H1 (cell line): Measurements from ENCODE around the gene C14orf93. TPM values are rescaled to one million over a fixed set of nuclear protein-coding genes. Genes with fewer than 3 reads are reported as not detected.

Experiments used
- CTCF ChIA-PET: fragments of 300-600 bp; sonication (Branson Sonifier 250); formaldehyde crosslinking; loops from one replicate; lab custom pipeline; 2021; ENCODE audit not compliant: partially characterized antibody; lab: Charles Lee
- POLR2A ChIA-PET: fragments of 300-600 bp; sonication (Branson Sonifier 250); formaldehyde crosslinking; loops from one replicate; lab custom pipeline; 2021; ENCODE audit warnings: inconsistent platforms; ENCODE audit not compliant: partially characterized antibody; lab: Charles Lee
- DNase-seq, 2 experiments: peaks; one replicate each; pipeline versions ENCODE4 v3.0.0 to v3.0.0-alpha.2; 2010 to 2022; ENCODE audit warnings: low spot score in 2 of 2, low read depth in 1 of 2, mixed read lengths in 1 of 2
- FAIRE-seq: peaks from 2 replicates; lab custom pipeline; 2011; peaks lifted over from hg19 to GRCh38; lab: Jason Lieb, UNC
- H2AFZ ChIP-seq: 2 replicates; pipeline ENCODE4 v1.8.1; 2012; ENCODE audit warnings: low read length, inconsistent platforms
- H2AK5ac ChIP-seq: 2 replicates; pipeline ENCODE4 v1.6.1; 2013; ENCODE audit warnings: low read depth, low read length
- H2BK120ac ChIP-seq: replicated peaks from 2 replicates; pipeline ENCODE3; 2013; ENCODE audit warnings: low read depth, low read length, inconsistent platforms
- H2BK12ac ChIP-seq: 2 replicates; pipeline ENCODE4 v1.6.1; 2013; ENCODE audit warnings: low read depth, low read length
- H2BK15ac ChIP-seq: 2 replicates; pipeline ENCODE4 v1.6.1; 2013; ENCODE audit warnings: low read length
- H2BK20ac ChIP-seq: 2 replicates; pipeline ENCODE4 v1.6.1; 2013; ENCODE audit warnings: low read length
- H2BK5ac ChIP-seq: 2 replicates; pipeline ENCODE4 v1.6.1; 2013; ENCODE audit warnings: low read depth, low read length
- H3K14ac ChIP-seq: 2 replicates; pipeline ENCODE4 v1.6.1; 2013; ENCODE audit warnings: inconsistent platforms; ENCODE audit not compliant: insufficient read length
- H3K18ac ChIP-seq: 2 replicates; pipeline ENCODE4 v1.6.1; 2013; ENCODE audit warnings: low read length; ENCODE audit errors: extremely low read depth
- H3K23ac ChIP-seq: 2 replicates; pipeline ENCODE4 v1.6.1; 2013; ENCODE audit warnings: inconsistent platforms; ENCODE audit not compliant: insufficient read length
- H3K23me2 ChIP-seq: 2 replicates; pipeline ENCODE4 v1.6.1; 2013; ENCODE audit warnings: low read depth, low read length
- H3K27ac ChIP-seq: 2 replicates; pipeline ENCODE4 v1.6.1; 2011; ENCODE audit warnings: low read depth, low read length, inconsistent platforms
- H3K27me3 ChIP-seq, 4 experiments: replicated peaks in 1 of 4; 1 replicate in 1 of 4; 2 replicates in 3 of 4; pipeline versions ENCODE4 v1.6.1 to v1.8.1; 2011 to 2013; ENCODE audit warnings: low read length in 3 of 4, mild to moderate bottlenecking in 3 of 4, inconsistent platforms in 2 of 4, mixed read lengths in 2 of 4, moderate library complexity in 1 of 4; ENCODE audit not compliant: control insufficient read depth in 3 of 4, insufficient read depth in 3 of 4; ENCODE audit errors: extremely low read depth in 1 of 4
- H3K36me3 ChIP-seq, 4 experiments: 2 replicates each; pipeline versions ENCODE4 v1.6.1 to v1.8.1; 2011 to 2013; ENCODE audit warnings: mild to moderate bottlenecking in 4 of 4, low read length in 3 of 4, moderate library complexity in 2 of 4, control low read depth in 1 of 4, inconsistent platforms in 1 of 4; ENCODE audit not compliant: insufficient read depth in 4 of 4, control insufficient read depth in 2 of 4
- H3K4ac ChIP-seq: replicated peaks from 2 replicates; pipeline ENCODE3; 2013; ENCODE audit warnings: low read length, low read depth, mixed read lengths, inconsistent platforms; ENCODE audit not compliant: insufficient read length
- H3K4me1 ChIP-seq, 4 experiments: replicated peaks in 1 of 4; 1 replicate in 1 of 4; 2 replicates in 3 of 4; pipeline versions ENCODE4 v1.6.1 to v1.8.1; 2011 to 2013; ENCODE audit warnings: low read length in 3 of 4, inconsistent platforms in 2 of 4, mixed read lengths in 1 of 4; ENCODE audit not compliant: insufficient read depth in 4 of 4, control insufficient read depth in 3 of 4
- H3K4me2 ChIP-seq, 2 experiments: 2 replicates each; pipeline versions ENCODE4 v1.6.1 to v1.8.1; 2011 to 2013; ENCODE audit warnings: low read depth in 2 of 2, low read length in 2 of 2, control low read depth in 1 of 2, inconsistent platforms in 1 of 2, mild to moderate bottlenecking in 1 of 2; ENCODE audit not compliant: insufficient read depth in 1 of 2
- H3K4me3 ChIP-seq, 4 experiments: fragments of 200-600, 300-600 bp in 1 of 4; sonication (generic), shearing (Covaris generic), sonication (Bioruptor Twin) in 1 of 4; 2 replicates each; pipeline versions ENCODE4 v1.5.1 to v1.8.1; 2011 to 2016; ENCODE audit warnings: low read length in 4 of 4, low read depth in 3 of 4, control low read depth in 2 of 4, inconsistent platforms in 2 of 4, mild to moderate bottlenecking in 2 of 4, mixed read lengths in 1 of 4, moderate library complexity in 1 of 4; ENCODE audit not compliant: insufficient read depth in 2 of 4; ENCODE audit errors: extremely low read depth in 1 of 4
- H3K56ac ChIP-seq: replicated peaks from 2 replicates; pipeline ENCODE3; 2013; ENCODE audit warnings: low read depth, mild to moderate bottlenecking, mixed read lengths, low read length, inconsistent platforms; ENCODE audit not compliant: insufficient read length
- H3K79me1 ChIP-seq: 2 replicates; pipeline ENCODE4 v1.6.1; 2013; ENCODE audit warnings: low read depth, low read length, control low read depth
- H3K79me2 ChIP-seq, 2 experiments: 2 replicates each; pipeline versions ENCODE4 v1.6.1 to v1.8.1; 2012 to 2013; ENCODE audit warnings: low read length in 2 of 2, mild to moderate bottlenecking in 2 of 2, inconsistent platforms in 1 of 2; ENCODE audit not compliant: insufficient read depth in 2 of 2, control insufficient read depth in 1 of 2
- H3K9ac ChIP-seq, 4 experiments: replicated peaks in 1 of 4; 1 replicate in 1 of 4; 2 replicates in 3 of 4; pipeline versions ENCODE4 v1.6.1 to v1.8.1; 2011 to 2013; ENCODE audit warnings: low read depth in 3 of 4, low read length in 3 of 4, control low read depth in 2 of 4, mild to moderate bottlenecking in 2 of 4, moderate library complexity in 2 of 4, inconsistent platforms in 1 of 4; ENCODE audit errors: extremely low read depth in 1 of 4
- H3K9me3 ChIP-seq, 2 experiments: 2 replicates each; pipeline versions ENCODE4 v1.6.1 to v1.8.1; 2012 to 2013; ENCODE audit warnings: mild to moderate bottlenecking in 2 of 2, moderate library complexity in 2 of 2, control low read depth in 1 of 2, inconsistent platforms in 1 of 2, low read depth in 1 of 2, low read length in 1 of 2, mixed read lengths in 1 of 2; ENCODE audit not compliant: insufficient read depth in 2 of 2
- H4K20me1 ChIP-seq, 2 experiments: replicated peaks in 1 of 2; 2 replicates each; pipeline versions ENCODE3 to v1.8.1; 2011 to 2013; ENCODE audit warnings: inconsistent platforms in 2 of 2, low read length in 2 of 2, mild to moderate bottlenecking in 1 of 2; ENCODE audit not compliant: insufficient read depth in 2 of 2, control insufficient read depth in 1 of 2
- H4K5ac ChIP-seq: 2 replicates; pipeline ENCODE4 v1.6.1; 2013; ENCODE audit warnings: low read length, low read depth, mixed read lengths, inconsistent platforms; ENCODE audit not compliant: insufficient read length
- H4K8ac ChIP-seq: 2 replicates; pipeline ENCODE4 v1.8.0; 2013; ENCODE audit warnings: mild to moderate bottlenecking, moderate library complexity, low read length, inconsistent platforms; ENCODE audit not compliant: insufficient read depth; ENCODE audit errors: extremely low read depth
- H4K91ac ChIP-seq: replicated peaks from 2 replicates; pipeline ENCODE3; 2013; ENCODE audit warnings: low read length, mixed read lengths, inconsistent platforms; ENCODE audit not compliant: insufficient read length
- BACH1 ChIP-seq: IDR thresholded peaks from 2 replicates; pipeline ENCODE4 v1.6.1; 2012; ENCODE audit warnings: low read length, improper control_type of control experiment
- CBX5 ChIP-seq: fragments of 300-800, 300-1000 bp; sonication (generic); IDR thresholded peaks from 2 replicates; pipeline ENCODE4 v1.7.1; 2016; ENCODE audit warnings: antibody characterized with exemption, low read length, low read depth
- CBX8 ChIP-seq: fragments of 300-800, 300-1000 bp; sonication (generic); IDR thresholded peaks from 2 replicates; pipeline ENCODE4 v1.7.1; 2016; ENCODE audit warnings: low read depth, low read length, borderline replicate concordance
- FOSL1 ChIP-seq: IDR thresholded peaks from 2 replicates; pipeline ENCODE4 v1.6.1; 2011; ENCODE audit warnings: mild to moderate bottlenecking, low read depth, low read length, moderate library complexity; ENCODE audit not compliant: insufficient read depth
- GTF2F1 ChIP-seq: IDR thresholded peaks from 2 replicates; pipeline ENCODE4 v1.6.1; 2012; ENCODE audit warnings: low read depth, low read length, improper control_type of control experiment, borderline replicate concordance
- KDM4A ChIP-seq: IDR thresholded peaks from one replicate; pipeline ENCODE4 v1.7.1; 2012; ENCODE audit warnings: low read depth, mild to moderate bottlenecking, moderate library complexity, low read length, inconsistent platforms; ENCODE audit not compliant: severe bottlenecking
- NANOG ChIP-seq: IDR thresholded peaks from 2 replicates; pipeline ENCODE4 v1.6.1; 2011; ENCODE audit warnings: low read length, low read depth, mild to moderate bottlenecking, inconsistent platforms; ENCODE audit not compliant: insufficient read depth, poor library complexity, severe bottlenecking
- POLR2A ChIP-seq, 2 experiments: IDR thresholded peaks; 1 replicate in 1 of 2; 2 replicates in 1 of 2; pipeline ENCODE4 v1.6.1; 2011; ENCODE audit warnings: low read depth in 2 of 2, low read length in 2 of 2, mild to moderate bottlenecking in 2 of 2; ENCODE audit errors: control extremely low read depth in 1 of 2
- SP2 ChIP-seq: IDR thresholded peaks from 2 replicates; pipeline ENCODE4 v1.6.1; 2012; ENCODE audit warnings: mild to moderate bottlenecking, low read length, inconsistent platforms
- SUZ12 ChIP-seq: fragments of 200-600 bp; sonication (generic); IDR thresholded peaks from 2 replicates; pipeline ENCODE4 v1.6.1; 2012; ENCODE audit warnings: mild to moderate bottlenecking, inconsistent platforms, low read length, moderate library complexity, mixed read lengths
- TEAD4 ChIP-seq: IDR thresholded peaks from 2 replicates; pipeline ENCODE4 v1.6.1; 2012; ENCODE audit warnings: low read depth, low read length, inconsistent platforms, mixed read lengths
- WGBS, 2 experiments: shearing (Covaris generic) in 1 of 2; methylation state at CpG; one replicate each; pipeline versions ENCODE4 v1.1.6 to v1.1.7; 2013 to 2015; ENCODE audit warnings: low lambda C conversion rate in 2 of 2, mixed read lengths in 2 of 2, inconsistent platforms in 1 of 2, low coverage in 1 of 2, missing lambda C conversion rate in 1 of 2; ENCODE audit not compliant: insufficient replicate concordance in 2 of 2, insufficient coverage in 1 of 2, insufficient read length in 1 of 2; ENCODE audit errors: extremely low coverage in 1 of 2, missing lambda C conversion rate in 1 of 2; 5-methylcytosine and 5-hydroxymethylcytosine counted together
- polyA plus RNA-seq, 7 experiments: library from polyadenylated mRNA; depleted of rRNA in 3 of 7; stranded (reverse) in 5 of 7; unstranded in 2 of 7; fragments of >200 nt in 5 of 7; fragments of 200-250 nt in 2 of 7; gene quantifications; 1 replicate in 5 of 7; 2 replicates in 1 of 7; 4 replicates in 1 of 7; pipeline versions ENCODE4 v1.2.1 to v1.2.3, GENCODE V29; 2011 to 2013; ENCODE audit warnings: missing spikeins in 2 of 7, mixed read lengths in 2 of 7
- total RNA-seq: library from RNA; stranded (reverse); fragmentation: NEBNext Ultra II Directional; extraction: Animal tissue kit (Norgen Biotek cat#: 25700); gene quantifications from 2 replicates; pipeline ENCODE4 v1.2.1, GENCODE V29; 2021
- TF ChIP-seq, protein P1 (sequence below): IDR thresholded peaks from 2 replicates; pipeline ENCODE4 v1.6.1; 2012; ENCODE audit warnings: low read length, inconsistent platforms

Gene C14orf93
- total and polyA plus RNA-seq, 2 of the 8 experiments (the other 6 are each of a cell fraction or from before 2014, with no cell fraction given), result 7.8 to 8.2 TPM

DNA sequence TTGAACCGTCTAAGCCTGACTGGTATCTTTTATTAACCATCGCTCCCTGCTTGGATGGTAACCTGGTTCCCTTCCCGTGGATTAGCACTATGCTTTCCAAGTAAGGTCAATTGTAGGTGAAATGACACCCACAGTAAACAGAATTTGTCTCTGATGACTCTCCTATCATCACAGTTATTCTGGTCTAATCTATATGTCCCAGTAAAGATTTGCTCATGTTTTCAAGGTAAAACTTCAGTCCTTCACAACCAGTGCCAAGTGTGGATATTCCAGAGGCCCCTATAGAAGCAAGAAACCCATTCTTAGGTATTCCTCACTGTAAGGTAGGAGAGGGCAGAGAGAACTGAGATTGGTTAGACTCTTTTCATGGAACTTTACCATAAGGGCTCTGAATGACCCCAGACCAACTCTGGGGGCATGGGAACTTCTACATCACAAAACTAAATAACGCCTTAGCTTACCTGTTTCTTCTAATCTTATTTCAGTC, 43.1 kb downstream of the C14orf93 start:
- ChIA-PET CTCF (interaction anchor here (0.6 to 2.5 kb wide), 7 partner anchors 11 to 396 kb away, joined by 3 to 13 read pairs (median 3); no protein-coding TSS in a partner anchor), POLR2A (interaction anchor here (1.4 to 9.7 kb wide), 7 partner anchors 8 to 94 kb away, joined by 3 to 118 read pairs (median 13); partner anchors contain the start of genes AJUBA, HAUS4 and PRMT5)
- no peak overlapping the region for H4K91ac ChIP-seq
- FAIRE-seq (no peak), DNase-seq (no peak)
- H3K23me2 ChIP-seq, result no peaks in the 10 kb centered on the region
- no peak overlapping the region for H2BK20ac ChIP-seq
- H3K14ac ChIP-seq, result no peak overlapping the region
- H3K79me2 ChIP-seq, result no peaks in the 10 kb centered on the region
- H3K9me3 ChIP-seq, result no peaks in the 10 kb centered on the region
- no peak overlapping the region for H2BK15ac ChIP-seq
- no peaks in the 10 kb centered on the region for H3K27me3 ChIP-seq
- no peak overlapping the region for H3K18ac ChIP-seq
- H3K9ac ChIP-seq, result no peak overlapping the region
- H3K4me3 ChIP-seq, result no peak overlapping the region
- WGBS, 2 experiments, result 91% methylated on average over 4 of the region's 4 CpGs; no CpG with 5 or more reads in 1 of the 2 experiments
- H4K20me1 ChIP-seq, result no peaks in the 10 kb centered on the region
- H2AK5ac ChIP-seq, result no peak overlapping the region
- H2BK12ac ChIP-seq, result no peak overlapping the region
- no peak overlapping the region for H2BK5ac ChIP-seq
- no peak overlapping the region for H2BK120ac ChIP-seq
- H3K56ac ChIP-seq, result no peak overlapping the region
- H4K5ac ChIP-seq, result no peak overlapping the region
- no peak overlapping the region for H3K23ac ChIP-seq
- no peak overlapping the region for H4K8ac ChIP-seq
- no peak overlapping the region for H3K27ac ChIP-seq
- H3K4ac ChIP-seq, result no peak overlapping the region
- no peak overlapping the region for H2AFZ ChIP-seq
- H3K79me1 ChIP-seq, result no peaks in the 10 kb centered on the region
- H3K4me1 ChIP-seq, result no peaks in the 10 kb centered on the region
- no peak overlapping the region for H3K4me2 ChIP-seq
- peaks cover 0 to 14% (median 5%) of the 10 kb centered on the region in 4 experiments; a peak in 3 of 8 replicates for H3K36me3 ChIP-seq
- TF ChIP-seq BACH1 (no peak), POLR2A (IDR thresholded peaks at IDR 0.05; ENCODE audit: control extremely low read depth in 1 of 2, low read depth in 2 of 2, low read length in 2 of 2) (no peak; a peak in 1 of 3 replicates), SP2 (no peak), FOSL1 (no peak), CBX8 (no peak), TEAD4 (no peak), SUZ12 (no peak), GTF2F1 (no peak), NANOG (no peak), KDM4A (no peak), CBX5 (no peak)
- TF ChIP-seq, protein P1, sequence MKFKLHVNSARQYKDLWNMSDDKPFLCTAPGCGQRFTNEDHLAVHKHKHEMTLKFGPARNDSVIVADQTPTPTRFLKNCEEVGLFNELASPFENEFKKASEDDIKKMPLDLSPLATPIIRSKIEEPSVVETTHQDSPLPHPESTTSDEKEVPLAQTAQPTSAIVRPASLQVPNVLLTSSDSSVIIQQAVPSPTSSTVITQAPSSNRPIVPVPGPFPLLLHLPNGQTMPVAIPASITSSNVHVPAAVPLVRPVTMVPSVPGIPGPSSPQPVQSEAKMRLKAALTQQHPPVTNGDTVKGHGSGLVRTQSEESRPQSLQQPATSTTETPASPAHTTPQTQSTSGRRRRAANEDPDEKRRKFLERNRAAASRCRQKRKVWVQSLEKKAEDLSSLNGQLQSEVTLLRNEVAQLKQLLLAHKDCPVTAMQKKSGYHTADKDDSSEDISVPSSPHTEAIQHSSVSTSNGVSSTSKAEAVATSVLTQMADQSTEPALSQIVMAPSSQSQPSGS, result no peak
